GM18526 (cell line): ENCODE measurements around the gene HLA-DQB1.

ENCODE experiments used
- POLR2A ChIP-seq: IDR thresholded peaks from 3 replicates; pipeline ENCODE4 v1.6.1; 2011; ENCODE audit not compliant: insufficient read length; ENCODE audit errors: extremely low read depth

Gene HLA-DQB1

GRCh38 chr6:32609731-32610640 lies 56.5 kb downstream of the HLA-DQB1 start:
- no peak for TF ChIP-seq POLR2A
